H1 (cell line): ENCODE results near the gene CASZ1. TPM values are rescaled to one million over a fixed set of nuclear protein-coding genes. Genes with fewer than 3 reads are reported as not detected.

Experiments used
- CTCF ChIA-PET: fragments of 300-600 bp; sonication (Branson Sonifier 250); formaldehyde crosslinking; loops from one replicate; lab custom pipeline; 2021; ENCODE audit not compliant: partially characterized antibody; lab: Charles Lee
- POLR2A ChIA-PET: fragments of 300-600 bp; sonication (Branson Sonifier 250); formaldehyde crosslinking; loops from one replicate; lab custom pipeline; 2021; ENCODE audit warnings: inconsistent platforms; ENCODE audit not compliant: partially characterized antibody; lab: Charles Lee
- DNase-seq, 2 experiments: peaks; one replicate each; pipeline versions ENCODE4 v3.0.0 to v3.0.0-alpha.2; 2010 to 2022; ENCODE audit warnings: low spot score in 2 of 2, low read depth in 1 of 2, mixed read lengths in 1 of 2
- FAIRE-seq: peaks from 2 replicates; lab custom pipeline; 2011; peaks lifted over from hg19 to GRCh38; lab: Jason Lieb, UNC
- H2AFZ ChIP-seq: 2 replicates; pipeline ENCODE4 v1.8.1; 2012; ENCODE audit warnings: low read length, inconsistent platforms
- H2AK5ac ChIP-seq: 2 replicates; pipeline ENCODE4 v1.6.1; 2013; ENCODE audit warnings: low read depth, low read length
- H2BK120ac ChIP-seq: replicated peaks from 2 replicates; pipeline ENCODE3; 2013; ENCODE audit warnings: low read depth, low read length, inconsistent platforms
- H2BK12ac ChIP-seq: 2 replicates; pipeline ENCODE4 v1.6.1; 2013; ENCODE audit warnings: low read depth, low read length
- H2BK15ac ChIP-seq: 2 replicates; pipeline ENCODE4 v1.6.1; 2013; ENCODE audit warnings: low read length
- H2BK20ac ChIP-seq: 2 replicates; pipeline ENCODE4 v1.6.1; 2013; ENCODE audit warnings: low read length
- H2BK5ac ChIP-seq: 2 replicates; pipeline ENCODE4 v1.6.1; 2013; ENCODE audit warnings: low read depth, low read length
- H3K14ac ChIP-seq: 2 replicates; pipeline ENCODE4 v1.6.1; 2013; ENCODE audit warnings: inconsistent platforms; ENCODE audit not compliant: insufficient read length
- H3K18ac ChIP-seq: 2 replicates; pipeline ENCODE4 v1.6.1; 2013; ENCODE audit warnings: low read length; ENCODE audit errors: extremely low read depth
- H3K23ac ChIP-seq: 2 replicates; pipeline ENCODE4 v1.6.1; 2013; ENCODE audit warnings: inconsistent platforms; ENCODE audit not compliant: insufficient read length
- H3K23me2 ChIP-seq: 2 replicates; pipeline ENCODE4 v1.6.1; 2013; ENCODE audit warnings: low read depth, low read length
- H3K27ac ChIP-seq: 2 replicates; pipeline ENCODE4 v1.6.1; 2011; ENCODE audit warnings: low read depth, low read length, inconsistent platforms
- H3K27me3 ChIP-seq, 4 experiments: replicated peaks in 1 of 4; 1 replicate in 1 of 4; 2 replicates in 3 of 4; pipeline versions ENCODE4 v1.6.1 to v1.8.1; 2011 to 2013; ENCODE audit warnings: low read length in 3 of 4, mild to moderate bottlenecking in 3 of 4, inconsistent platforms in 2 of 4, mixed read lengths in 2 of 4, moderate library complexity in 1 of 4; ENCODE audit not compliant: control insufficient read depth in 3 of 4, insufficient read depth in 3 of 4; ENCODE audit errors: extremely low read depth in 1 of 4
- H3K36me3 ChIP-seq, 4 experiments: 2 replicates each; pipeline versions ENCODE4 v1.6.1 to v1.8.1; 2011 to 2013; ENCODE audit warnings: mild to moderate bottlenecking in 4 of 4, low read length in 3 of 4, moderate library complexity in 2 of 4, control low read depth in 1 of 4, inconsistent platforms in 1 of 4; ENCODE audit not compliant: insufficient read depth in 4 of 4, control insufficient read depth in 2 of 4
- H3K4ac ChIP-seq: replicated peaks from 2 replicates; pipeline ENCODE3; 2013; ENCODE audit warnings: low read length, low read depth, mixed read lengths, inconsistent platforms; ENCODE audit not compliant: insufficient read length
- H3K4me1 ChIP-seq, 4 experiments: replicated peaks in 1 of 4; 1 replicate in 1 of 4; 2 replicates in 3 of 4; pipeline versions ENCODE4 v1.6.1 to v1.8.1; 2011 to 2013; ENCODE audit warnings: low read length in 3 of 4, inconsistent platforms in 2 of 4, mixed read lengths in 1 of 4; ENCODE audit not compliant: insufficient read depth in 4 of 4, control insufficient read depth in 3 of 4
- H3K4me2 ChIP-seq, 2 experiments: 2 replicates each; pipeline versions ENCODE4 v1.6.1 to v1.8.1; 2011 to 2013; ENCODE audit warnings: low read depth in 2 of 2, low read length in 2 of 2, control low read depth in 1 of 2, inconsistent platforms in 1 of 2, mild to moderate bottlenecking in 1 of 2; ENCODE audit not compliant: insufficient read depth in 1 of 2
- H3K4me3 ChIP-seq, 4 experiments: fragments of 200-600, 300-600 bp in 1 of 4; sonication (generic), shearing (Covaris generic), sonication (Bioruptor Twin) in 1 of 4; 2 replicates each; pipeline versions ENCODE4 v1.5.1 to v1.8.1; 2011 to 2016; ENCODE audit warnings: low read length in 4 of 4, low read depth in 3 of 4, control low read depth in 2 of 4, inconsistent platforms in 2 of 4, mild to moderate bottlenecking in 2 of 4, mixed read lengths in 1 of 4, moderate library complexity in 1 of 4; ENCODE audit not compliant: insufficient read depth in 2 of 4; ENCODE audit errors: extremely low read depth in 1 of 4
- H3K56ac ChIP-seq: replicated peaks from 2 replicates; pipeline ENCODE3; 2013; ENCODE audit warnings: low read depth, mild to moderate bottlenecking, mixed read lengths, low read length, inconsistent platforms; ENCODE audit not compliant: insufficient read length
- H3K79me1 ChIP-seq: 2 replicates; pipeline ENCODE4 v1.6.1; 2013; ENCODE audit warnings: low read depth, low read length, control low read depth
- H3K79me2 ChIP-seq, 2 experiments: 2 replicates each; pipeline versions ENCODE4 v1.6.1 to v1.8.1; 2012 to 2013; ENCODE audit warnings: low read length in 2 of 2, mild to moderate bottlenecking in 2 of 2, inconsistent platforms in 1 of 2; ENCODE audit not compliant: insufficient read depth in 2 of 2, control insufficient read depth in 1 of 2
- H3K9ac ChIP-seq, 4 experiments: replicated peaks in 1 of 4; 1 replicate in 1 of 4; 2 replicates in 3 of 4; pipeline versions ENCODE4 v1.6.1 to v1.8.1; 2011 to 2013; ENCODE audit warnings: low read depth in 3 of 4, low read length in 3 of 4, control low read depth in 2 of 4, mild to moderate bottlenecking in 2 of 4, moderate library complexity in 2 of 4, inconsistent platforms in 1 of 4; ENCODE audit errors: extremely low read depth in 1 of 4
- H3K9me3 ChIP-seq, 2 experiments: 2 replicates each; pipeline versions ENCODE4 v1.6.1 to v1.8.1; 2012 to 2013; ENCODE audit warnings: mild to moderate bottlenecking in 2 of 2, moderate library complexity in 2 of 2, control low read depth in 1 of 2, inconsistent platforms in 1 of 2, low read depth in 1 of 2, low read length in 1 of 2, mixed read lengths in 1 of 2; ENCODE audit not compliant: insufficient read depth in 2 of 2
- H4K20me1 ChIP-seq, 2 experiments: replicated peaks in 1 of 2; 2 replicates each; pipeline versions ENCODE3 to v1.8.1; 2011 to 2013; ENCODE audit warnings: inconsistent platforms in 2 of 2, low read length in 2 of 2, mild to moderate bottlenecking in 1 of 2; ENCODE audit not compliant: insufficient read depth in 2 of 2, control insufficient read depth in 1 of 2
- H4K5ac ChIP-seq: 2 replicates; pipeline ENCODE4 v1.6.1; 2013; ENCODE audit warnings: low read length, low read depth, mixed read lengths, inconsistent platforms; ENCODE audit not compliant: insufficient read length
- H4K8ac ChIP-seq: 2 replicates; pipeline ENCODE4 v1.8.0; 2013; ENCODE audit warnings: mild to moderate bottlenecking, moderate library complexity, low read length, inconsistent platforms; ENCODE audit not compliant: insufficient read depth; ENCODE audit errors: extremely low read depth
- H4K91ac ChIP-seq: replicated peaks from 2 replicates; pipeline ENCODE3; 2013; ENCODE audit warnings: low read length, mixed read lengths, inconsistent platforms; ENCODE audit not compliant: insufficient read length
- BRCA1 ChIP-seq: IDR thresholded peaks from 2 replicates; pipeline ENCODE4 v1.6.1; 2012; ENCODE audit warnings: low read depth, low read length, improper control_type of control experiment
- CBX8 ChIP-seq: fragments of 300-800, 300-1000 bp; sonication (generic); IDR thresholded peaks from 2 replicates; pipeline ENCODE4 v1.7.1; 2016; ENCODE audit warnings: low read depth, low read length, borderline replicate concordance
- NANOG ChIP-seq: IDR thresholded peaks from 2 replicates; pipeline ENCODE4 v1.6.1; 2011; ENCODE audit warnings: low read length, low read depth, mild to moderate bottlenecking, inconsistent platforms; ENCODE audit not compliant: insufficient read depth, poor library complexity, severe bottlenecking
- NRF1 ChIP-seq: IDR thresholded peaks from 2 replicates; pipeline ENCODE4 v1.6.1; 2011; ENCODE audit warnings: mild to moderate bottlenecking, low read depth, low read length, improper control_type of control experiment
- POLR2A ChIP-seq, 2 experiments: IDR thresholded peaks; 1 replicate in 1 of 2; 2 replicates in 1 of 2; pipeline ENCODE4 v1.6.1; 2011; ENCODE audit warnings: low read depth in 2 of 2, low read length in 2 of 2, mild to moderate bottlenecking in 2 of 2; ENCODE audit errors: control extremely low read depth in 1 of 2
- POU5F1 ChIP-seq: IDR thresholded peaks from 2 replicates; pipeline ENCODE4 v1.6.1; 2011; ENCODE audit warnings: low read depth, mild to moderate bottlenecking, low read length, moderate library complexity
- SP1 ChIP-seq: IDR thresholded peaks from 2 replicates; pipeline ENCODE4 v1.6.1; 2011; ENCODE audit warnings: low read depth, low read length
- SP2 ChIP-seq: IDR thresholded peaks from 2 replicates; pipeline ENCODE4 v1.6.1; 2012; ENCODE audit warnings: mild to moderate bottlenecking, low read length, inconsistent platforms
- WGBS, 2 experiments: shearing (Covaris generic) in 1 of 2; methylation state at CpG; one replicate each; pipeline versions ENCODE4 v1.1.6 to v1.1.7; 2013 to 2015; ENCODE audit warnings: low lambda C conversion rate in 2 of 2, mixed read lengths in 2 of 2, inconsistent platforms in 1 of 2, low coverage in 1 of 2, missing lambda C conversion rate in 1 of 2; ENCODE audit not compliant: insufficient replicate concordance in 2 of 2, insufficient coverage in 1 of 2, insufficient read length in 1 of 2; ENCODE audit errors: extremely low coverage in 1 of 2, missing lambda C conversion rate in 1 of 2; 5-methylcytosine and 5-hydroxymethylcytosine counted together
- polyA plus RNA-seq, 7 experiments: library from polyadenylated mRNA; depleted of rRNA in 3 of 7; stranded (reverse) in 5 of 7; unstranded in 2 of 7; fragments of >200 nt in 5 of 7; fragments of 200-250 nt in 2 of 7; gene quantifications; 1 replicate in 5 of 7; 2 replicates in 1 of 7; 4 replicates in 1 of 7; pipeline versions ENCODE4 v1.2.1 to v1.2.3, GENCODE V29; 2011 to 2013; ENCODE audit warnings: missing spikeins in 2 of 7, mixed read lengths in 2 of 7
- total RNA-seq: library from RNA; stranded (reverse); fragmentation: NEBNext Ultra II Directional; extraction: Animal tissue kit (Norgen Biotek cat#: 25700); gene quantifications from 2 replicates; pipeline ENCODE4 v1.2.1, GENCODE V29; 2021

The CASZ1 gene
- total and polyA plus RNA-seq, 2 of the 8 experiments (the other 6 are each of a cell fraction or from before 2014, with no cell fraction given): 4.4 to 7.7 TPM

GRCh38 chr1:10628685-10629084 lies 167.8 kb downstream of the CASZ1 start:
- POLR2A ChIA-PET: interaction anchor here (0.6 to 1.1 kb wide), 2 partner anchors 8 to 54 kb away, joined by 3 read pairs; no protein-coding TSS in a partner anchor
- Histone ChIP-seq H2BK120ac (no peak overlapping the region), H4K5ac (no peak overlapping the region), H2AFZ (no peak overlapping the region), H3K79me1 (no peaks in the 10 kb centered on the region), H3K4me3 (no peak overlapping the region), H3K9me3 (no peaks in the 10 kb centered on the region), H3K56ac (no peak overlapping the region), H3K9ac (no peak overlapping the region), H4K91ac (no peak overlapping the region), H2BK20ac (no peak overlapping the region), H4K20me1 (no peaks in the 10 kb centered on the region), H3K4me2 (no peak overlapping the region), H3K14ac (no peak overlapping the region), H3K27ac (no peak overlapping the region), H4K8ac (no peak overlapping the region), H3K79me2 (no peaks in the 10 kb centered on the region), H2AK5ac (no peak overlapping the region), H3K4me1 (peaks cover 4 to 24% (median 17%) of the 10 kb centered on the region in 4 experiments), H3K27me3 (no peaks in the 10 kb centered on the region), H2BK15ac (no peak overlapping the region), H2BK12ac (no peak overlapping the region), H3K18ac (no peak overlapping the region), H3K4ac (no peak overlapping the region), H3K36me3 (no peaks in the 10 kb centered on the region; a peak in 2 of 8 replicates), H3K23ac (no peak overlapping the region), H3K23me2 (no peaks in the 10 kb centered on the region; the same call in 1 of the 2 replicates), H2BK5ac (no peak overlapping the region)
- WGBS, 2 experiments: 91% methylated on average over 7 of the region's 7 CpGs; no CpG with 5 or more reads in 1 of the 2 experiments
- FAIRE-seq: no peak
- no peak for DNase-seq
- CTCF ChIA-PET: interaction anchor here (0.9 to 2.8 kb wide), 7 partner anchors 9 to 121 kb away, joined by 3 to 10 read pairs (median 3); no protein-coding TSS in a partner anchor
- no peak for TF ChIP-seq SP2
- TF ChIP-seq CBX8: no peak
- TF ChIP-seq NRF1: no peak
- no peak for TF ChIP-seq BRCA1
- no peak for TF ChIP-seq POLR2A (IDR thresholded peaks at IDR 0.05; ENCODE audit: control extremely low read depth in 1 of 2, low read depth in 2 of 2, low read length in 2 of 2)
- no peak for TF ChIP-seq SP1
- no peak for TF ChIP-seq NANOG
- no peak for TF ChIP-seq POU5F1
